ENCODE data around the gene FBP1.

FBP1 gene

DNA sequence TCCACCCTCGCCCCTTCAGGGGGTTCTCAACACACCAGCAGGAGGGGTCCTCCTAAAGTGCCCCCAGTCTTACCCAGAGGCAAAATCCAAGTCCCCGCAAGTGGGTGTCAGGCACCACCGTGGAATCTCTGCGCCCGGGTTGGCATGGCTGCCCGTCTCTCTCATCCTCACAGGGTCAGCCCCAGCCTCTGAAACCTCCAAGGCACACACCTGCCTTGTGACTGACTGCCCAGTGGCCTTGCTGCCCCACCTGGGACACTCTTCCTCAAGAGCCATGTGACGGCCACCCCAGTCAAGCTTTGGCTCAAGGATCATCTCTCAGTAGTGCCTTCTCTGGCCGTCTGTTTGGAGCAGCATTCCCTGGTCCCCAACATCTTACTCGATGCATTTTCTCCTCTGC lies 50.6 kb downstream of the FBP1 start:
- H3K36me3 ChIP-seq (ENCODE audit: insufficient read depth, low read depth, low read length): no peaks in the 10 kb centered on the region
- H3K27me3 ChIP-seq (ENCODE audit: insufficient read depth, low read length): no peaks in the 10 kb centered on the region
- no peak overlapping the region for H3K27ac ChIP-seq (ENCODE audit: low read length)
- H3K4me1 ChIP-seq (ENCODE audit: insufficient read depth, low read length): no peaks in the 10 kb centered on the region
- H3K4me3 ChIP-seq (ENCODE audit: low read length): no peak overlapping the region
- no peak overlapping the region for H3K9ac ChIP-seq (ENCODE audit: low read depth, low read length)
- H3K9me3 ChIP-seq (ENCODE audit: insufficient read depth, low read depth, low read length): no peaks in the 10 kb centered on the region

DNA sequence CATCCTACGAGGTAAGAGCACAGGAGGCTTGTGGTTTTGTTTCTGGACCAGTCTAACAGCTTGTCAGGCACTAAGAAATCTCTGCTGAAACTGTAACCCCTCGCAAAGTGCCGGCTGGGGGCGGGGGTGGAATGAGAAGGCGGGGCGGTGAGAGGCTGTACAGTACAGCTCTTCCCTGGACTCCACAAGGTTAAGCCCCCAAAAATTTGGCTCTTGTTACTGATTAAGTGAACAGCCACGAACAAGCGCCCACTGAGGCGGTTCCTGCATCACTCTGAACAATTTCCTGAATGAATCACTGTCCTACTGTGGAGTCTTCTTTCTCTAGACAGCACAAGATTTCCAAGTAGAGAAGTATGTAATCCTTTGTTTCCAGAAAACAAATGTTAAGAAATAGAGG lies 52.5 kb downstream of the FBP1 start:
- H3K9me3 ChIP-seq (ENCODE audit: insufficient read depth, low read depth, low read length): no peaks in the 10 kb centered on the region
- H3K36me3 ChIP-seq (ENCODE audit: insufficient read depth, low read depth, low read length): no peaks in the 10 kb centered on the region
- no peak overlapping the region for H3K27ac ChIP-seq (ENCODE audit: low read length)
- no peak overlapping the region for H3K9ac ChIP-seq (ENCODE audit: low read depth, low read length)
- no peak overlapping the region for H3K4me3 ChIP-seq (ENCODE audit: low read length)
- H3K4me1 ChIP-seq (ENCODE audit: insufficient read depth, low read length): no peaks in the 10 kb centered on the region
- no peaks in the 10 kb centered on the region for H3K27me3 ChIP-seq (ENCODE audit: insufficient read depth, low read length)

- no peaks in the 10 kb centered on the region for H3K36me3 ChIP-seq (ENCODE audit: insufficient read depth, low read depth, low read length)
- H3K27ac ChIP-seq (ENCODE audit: low read length): no peak overlapping the region
- no peaks in the 10 kb centered on the region for H3K27me3 ChIP-seq (ENCODE audit: insufficient read depth, low read length)
- H3K9ac ChIP-seq (ENCODE audit: low read depth, low read length): no peak overlapping the region
- no peak overlapping the region for H3K4me3 ChIP-seq (ENCODE audit: low read length)
- H3K4me1 ChIP-seq (ENCODE audit: insufficient read depth, low read length): no peaks in the 10 kb centered on the region
- H3K9me3 ChIP-seq (ENCODE audit: insufficient read depth, low read depth, low read length): no peaks in the 10 kb centered on the region
Measured at GRCh38 chr9:94586316-94586715, 53.0 kb downstream of the FBP1 start.

DNA sequence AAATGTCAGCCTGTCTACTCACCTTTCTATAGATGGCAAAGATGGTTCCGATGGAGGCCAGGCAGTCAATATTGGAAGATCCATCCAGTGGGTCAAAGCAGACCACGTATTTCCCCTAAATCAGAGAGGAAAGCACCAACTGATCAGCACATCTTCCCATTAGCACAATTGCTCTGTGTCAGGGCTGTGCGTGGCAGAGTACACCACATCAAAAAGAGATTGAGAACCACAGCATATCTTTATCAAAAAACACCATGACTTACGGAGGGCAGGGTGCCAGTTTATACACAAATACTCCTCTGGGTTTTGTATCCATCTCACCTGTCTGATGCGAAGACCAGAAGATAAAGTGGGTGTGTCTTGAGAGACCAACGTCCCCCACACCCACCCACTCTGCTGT lies 54.8 kb downstream of the FBP1 start:
- Histone ChIP-seq H3K27ac (ENCODE audit: low read length) (no peak overlapping the region), H3K36me3 (ENCODE audit: insufficient read depth, low read depth, low read length) (no peaks in the 10 kb centered on the region), H3K27me3 (ENCODE audit: insufficient read depth, low read length) (no peaks in the 10 kb centered on the region), H3K4me3 (ENCODE audit: low read length) (no peak overlapping the region), H3K9me3 (ENCODE audit: insufficient read depth, low read depth, low read length) (no peaks in the 10 kb centered on the region; the same call in 1 of the 2 replicates), H3K4me1 (ENCODE audit: insufficient read depth, low read length) (no peaks in the 10 kb centered on the region), H3K9ac (ENCODE audit: low read depth, low read length) (no peak overlapping the region)

- Histone ChIP-seq H3K4me1 (ENCODE audit: insufficient read depth, low read length) (no peaks in the 10 kb centered on the region), H3K36me3 (ENCODE audit: insufficient read depth, low read depth, low read length) (no peaks in the 10 kb centered on the region), H3K9me3 (ENCODE audit: insufficient read depth, low read depth, low read length) (no peaks in the 10 kb centered on the region; the same call in 1 of the 2 replicates), H3K9ac (ENCODE audit: low read depth, low read length) (no peak overlapping the region), H3K4me3 (ENCODE audit: low read length) (no peak overlapping the region), H3K27ac (ENCODE audit: low read length) (no peak overlapping the region), H3K27me3 (ENCODE audit: insufficient read depth, low read length) (no peaks in the 10 kb centered on the region)
Measured at GRCh38 chr9:94581728-94582127, 57.6 kb downstream of the FBP1 start.

DNA sequence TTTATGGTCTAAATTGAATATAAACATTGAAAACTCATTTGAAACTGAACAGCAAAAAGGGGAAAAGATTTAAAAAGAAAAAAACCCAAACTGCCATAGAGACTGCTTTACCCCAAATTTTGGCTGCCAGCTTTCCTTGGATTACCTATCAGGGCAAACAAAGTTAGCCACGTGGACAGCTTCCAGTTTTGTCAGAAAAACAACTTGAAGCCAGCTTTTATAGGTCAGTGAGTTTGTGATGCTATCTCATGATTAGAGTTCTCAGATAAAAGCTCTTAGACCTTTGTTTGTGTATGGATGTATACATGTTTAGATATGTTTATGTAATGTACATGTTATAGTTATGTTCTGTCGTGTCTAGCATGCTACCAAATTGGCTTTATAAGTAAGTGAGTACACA lies 61.7 kb downstream of the FBP1 start:
- H3K27me3 ChIP-seq (ENCODE audit: insufficient read depth, low read length): no peaks in the 10 kb centered on the region
- no peak overlapping the region for H3K9ac ChIP-seq (ENCODE audit: low read depth, low read length)
- no peaks in the 10 kb centered on the region for H3K4me1 ChIP-seq (ENCODE audit: insufficient read depth, low read length)
- no peak overlapping the region for H3K27ac ChIP-seq (ENCODE audit: low read length)
- no peaks in the 10 kb centered on the region for H3K36me3 ChIP-seq (ENCODE audit: insufficient read depth, low read depth, low read length)
- H3K9me3 ChIP-seq (ENCODE audit: insufficient read depth, low read depth, low read length): no peaks in the 10 kb centered on the region; the same call in 1 of the 2 replicates
- no peak overlapping the region for H3K4me3 ChIP-seq (ENCODE audit: low read length)

DNA sequence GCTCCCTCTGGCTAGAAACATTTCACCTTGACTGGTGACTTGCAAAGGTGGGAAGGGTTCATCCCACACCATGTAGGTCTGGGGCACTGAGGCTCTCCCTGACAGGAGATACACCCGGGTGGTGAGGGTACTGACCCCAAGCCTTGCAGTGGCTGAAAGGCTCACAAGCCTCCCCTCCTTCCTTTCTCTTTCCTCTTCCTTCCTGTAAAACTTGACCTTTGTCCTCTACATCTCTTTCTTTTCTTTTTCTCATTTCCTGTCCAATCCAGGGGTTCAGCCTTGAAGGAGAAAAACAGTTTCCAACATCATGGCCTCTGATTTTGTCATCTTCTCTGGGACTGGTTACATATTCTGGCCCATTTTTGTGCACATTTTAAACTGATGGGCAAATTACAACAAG lies 62.3 kb downstream of the FBP1 start:
- Histone ChIP-seq H3K36me3 (ENCODE audit: insufficient read depth, low read depth, low read length) (no peaks in the 10 kb centered on the region), H3K4me3 (ENCODE audit: low read length) (no peak overlapping the region), H3K4me1 (ENCODE audit: insufficient read depth, low read length) (no peaks in the 10 kb centered on the region), H3K27ac (ENCODE audit: low read length) (no peak overlapping the region), H3K27me3 (ENCODE audit: insufficient read depth, low read length) (no peaks in the 10 kb centered on the region; the same call in 1 of the 2 replicates), H3K9ac (ENCODE audit: low read depth, low read length) (no peak overlapping the region), H3K9me3 (ENCODE audit: insufficient read depth, low read depth, low read length) (no peaks in the 10 kb centered on the region; the same call in 1 of the 2 replicates)

DNA sequence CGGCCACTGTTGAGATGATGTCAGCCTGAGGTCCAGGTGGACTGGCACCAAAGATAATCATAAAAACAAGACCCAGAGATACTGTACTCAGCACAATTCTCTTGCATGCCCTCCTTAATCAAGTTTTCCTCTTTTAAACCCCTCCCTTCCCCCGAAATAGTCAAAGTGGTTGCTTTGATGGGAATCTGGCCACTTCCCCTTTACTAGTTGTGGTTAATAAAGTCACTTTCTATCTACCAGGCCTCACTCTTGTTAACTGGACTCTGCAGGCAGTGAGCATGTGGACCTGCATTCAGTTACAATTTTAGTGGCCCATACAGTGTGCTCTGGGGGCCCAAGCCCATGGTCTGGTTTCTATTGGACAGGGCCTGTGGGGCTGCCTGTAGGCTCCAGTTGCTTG lies 63.2 kb downstream of the FBP1 start:
- no peak overlapping the region for H3K4me3 ChIP-seq (ENCODE audit: low read length)

DNA sequence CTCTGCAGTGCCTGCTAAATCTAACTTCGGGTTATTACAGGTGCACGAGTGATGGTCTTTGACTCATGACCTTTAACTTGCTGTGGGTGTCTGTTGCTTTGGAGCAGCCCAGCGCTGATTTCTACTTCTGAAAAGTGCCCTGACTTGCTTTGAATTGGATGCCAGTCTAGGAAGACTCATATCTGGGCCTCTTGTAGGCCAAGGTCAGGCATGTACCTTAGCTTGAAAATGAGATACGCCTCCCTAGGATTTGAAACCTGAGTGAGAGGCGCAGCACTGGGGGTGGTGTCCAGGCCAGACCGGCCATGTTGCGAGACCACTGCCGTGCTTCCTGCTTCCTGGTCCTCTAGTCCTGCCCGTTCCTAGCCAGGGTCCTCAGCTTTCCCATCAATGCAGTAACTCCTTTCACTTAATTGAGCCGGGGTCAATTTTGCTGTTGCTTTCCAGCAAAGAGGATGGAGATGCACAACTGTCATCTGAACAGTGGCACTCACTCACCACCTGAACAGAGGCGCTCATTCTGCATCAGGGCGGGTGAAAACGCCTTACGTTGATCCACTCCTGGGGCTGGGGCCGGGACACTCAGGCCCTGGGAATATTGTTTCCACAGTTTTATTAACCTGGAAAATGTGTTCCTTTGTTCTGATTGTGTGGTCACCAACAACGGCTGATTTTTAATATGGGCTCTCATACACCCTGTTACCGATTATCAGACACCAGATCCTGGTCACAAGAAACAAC lies 70.2 kb downstream of the FBP1 start:
- Histone ChIP-seq H3K9ac (ENCODE audit: low read depth, low read length) (no peak overlapping the region), H3K4me1 (ENCODE audit: insufficient read depth, low read length) (peaks cover 4% of the 10 kb centered on the region; the same call in 1 of the 2 replicates), H3K27ac (ENCODE audit: low read length) (no peak overlapping the region), H3K4me3 (ENCODE audit: low read length) (no peak overlapping the region), H3K36me3 (ENCODE audit: insufficient read depth, low read depth, low read length) (no peaks in the 10 kb centered on the region), H3K9me3 (ENCODE audit: insufficient read depth, low read depth, low read length) (no peaks in the 10 kb centered on the region), H3K27me3 (ENCODE audit: insufficient read depth, low read length) (no peaks in the 10 kb centered on the region; the same call in 1 of the 2 replicates)

More for the DNA sequence above, 63.2 kb downstream of the FBP1 start:
- H3K4me1 ChIP-seq (ENCODE audit: insufficient read depth, low read length): no peaks in the 10 kb centered on the region
- H3K27me3 ChIP-seq (ENCODE audit: insufficient read depth, low read length): no peaks in the 10 kb centered on the region; the same call in 1 of the 2 replicates
- H3K27ac ChIP-seq (ENCODE audit: low read length): no peak overlapping the region
- H3K9ac ChIP-seq (ENCODE audit: low read depth, low read length): no peak overlapping the region
- H3K9me3 ChIP-seq (ENCODE audit: insufficient read depth, low read depth, low read length): no peaks in the 10 kb centered on the region; the same call in 1 of the 2 replicates
- H3K36me3 ChIP-seq (ENCODE audit: insufficient read depth, low read depth, low read length): no peaks in the 10 kb centered on the region

- no peak overlapping the region for H3K27ac ChIP-seq (ENCODE audit: low read length)
- H3K9me3 ChIP-seq (ENCODE audit: insufficient read depth, low read depth, low read length): no peaks in the 10 kb centered on the region
- H3K4me1 ChIP-seq (ENCODE audit: insufficient read depth, low read length): peaks cover 4% of the 10 kb centered on the region; the same call in 1 of the 2 replicates
- no peaks in the 10 kb centered on the region; the same call in 1 of the 2 replicates for H3K27me3 ChIP-seq (ENCODE audit: insufficient read depth, low read length)
- no peaks in the 10 kb centered on the region for H3K36me3 ChIP-seq (ENCODE audit: insufficient read depth, low read depth, low read length)
- no peak overlapping the region for H3K9ac ChIP-seq (ENCODE audit: low read depth, low read length)
- H3K4me3 ChIP-seq (ENCODE audit: low read length): no peak overlapping the region
Measured at GRCh38 chr9:94568250-94568889, 70.9 kb downstream of the FBP1 start.

DNA sequence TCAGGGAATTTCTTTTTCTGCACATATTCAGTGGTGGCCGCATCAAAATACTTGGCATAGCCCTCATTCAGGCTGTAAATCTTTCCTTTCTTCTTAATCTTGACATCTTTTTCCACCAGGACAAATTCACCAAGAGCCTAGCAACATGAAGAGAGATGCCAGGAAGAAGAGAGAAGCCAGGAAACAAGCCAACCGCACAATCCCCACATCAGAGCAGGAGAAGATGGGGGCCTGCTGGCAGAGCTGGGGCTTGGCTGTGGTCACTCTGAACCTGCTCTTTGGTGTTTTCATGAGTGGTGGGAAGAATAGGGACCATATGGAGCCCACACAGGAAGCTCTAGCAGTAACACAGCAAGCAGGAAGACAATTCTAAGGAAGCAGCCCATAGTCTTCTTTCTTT lies 72.0 kb downstream of the FBP1 start:
- Histone ChIP-seq H3K4me1 (ENCODE audit: insufficient read depth, low read length) (peaks cover 4% of the 10 kb centered on the region; the same call in 1 of the 2 replicates), H3K4me3 (ENCODE audit: low read length) (no peak overlapping the region), H3K9ac (ENCODE audit: low read depth, low read length) (no peak overlapping the region), H3K27ac (ENCODE audit: low read length) (no peak overlapping the region), H3K27me3 (ENCODE audit: insufficient read depth, low read length) (no peaks in the 10 kb centered on the region; the same call in 1 of the 2 replicates), H3K9me3 (ENCODE audit: insufficient read depth, low read depth, low read length) (no peaks in the 10 kb centered on the region), H3K36me3 (ENCODE audit: insufficient read depth, low read depth, low read length) (no peaks in the 10 kb centered on the region)

DNA sequence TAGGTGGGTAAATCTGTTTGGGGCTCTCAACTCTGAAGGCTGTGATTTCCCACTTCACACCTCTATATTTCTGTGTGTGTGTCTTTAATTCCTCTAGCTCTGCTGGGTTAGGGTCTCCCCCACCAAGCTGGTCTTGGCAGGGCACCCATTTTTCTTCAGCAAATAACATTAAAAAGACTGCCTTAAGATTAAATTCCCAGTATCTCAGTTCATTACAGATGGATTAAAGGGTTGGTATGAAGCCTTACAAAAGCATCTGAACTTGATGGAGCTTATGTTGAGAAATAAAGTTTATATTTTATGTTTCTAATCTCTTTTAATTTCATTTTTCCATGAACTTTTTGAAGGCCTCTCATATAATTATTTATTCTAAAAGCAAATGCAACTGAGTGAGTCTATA lies 72.8 kb downstream of the FBP1 start:
- Histone ChIP-seq H3K4me1 (ENCODE audit: insufficient read depth, low read length) (peaks cover 4% of the 10 kb centered on the region; the same call in 1 of the 2 replicates), H3K9ac (ENCODE audit: low read depth, low read length) (no peak overlapping the region), H3K9me3 (ENCODE audit: insufficient read depth, low read depth, low read length) (no peaks in the 10 kb centered on the region), H3K27ac (ENCODE audit: low read length) (no peak overlapping the region), H3K36me3 (ENCODE audit: insufficient read depth, low read depth, low read length) (no peaks in the 10 kb centered on the region), H3K27me3 (ENCODE audit: insufficient read depth, low read length) (no peaks in the 10 kb centered on the region), H3K4me3 (ENCODE audit: low read length) (no peak overlapping the region)

Measured in iPS-20b (cell line).